GM23338 (cell line): ENCODE data around the gene TSPOAP1. TPM values are rescaled to one million over a fixed set of nuclear protein-coding genes. Genes with fewer than 3 reads are reported as not detected.

Experiments used
- ATAC-seq: fragments of 200-7000 bp; cut with Tn5 transposase; 3 replicates; pipeline ENCODE4 v1.9.1; 2020
- DNase-seq: peaks from one replicate; pipeline ENCODE4 v3.0.0-alpha.2; 2015; ENCODE audit warnings: low spot score
- H2AFZ ChIP-seq: fragments of 200-600 bp; sonication (generic); 2 replicates; pipeline ENCODE4 v1.8.0; 2016; ENCODE audit warnings: antibody characterized with exemption, mild to moderate bottlenecking, moderate library complexity
- H3F3A ChIP-seq: fragments of 200-600 bp; sonication (generic); replicated peaks from 2 replicates; pipeline ENCODE4 v1.8.0; 2017; ENCODE audit warnings: antibody characterized with exemption, mixed run types, low read depth
- H3K27ac ChIP-seq: fragments of 200-600 bp; sonication (generic); 2 replicates; pipeline ENCODE4 v1.6.1; 2016; ENCODE audit warnings: low read depth
- H3K27me3 ChIP-seq: fragments of 200-600 bp; sonication (generic); 2 replicates; pipeline ENCODE4 v1.8.0; 2016; ENCODE audit warnings: mild to moderate bottlenecking, mixed run types, moderate library complexity; ENCODE audit not compliant: insufficient read depth
- H3K36me3 ChIP-seq: fragments of 200-600 bp; sonication (generic); 2 replicates; pipeline ENCODE4 v1.8.0; 2016; ENCODE audit warnings: mild to moderate bottlenecking; ENCODE audit not compliant: insufficient read depth
- H3K4me1 ChIP-seq: fragments of 200-600 bp; sonication (generic); 2 replicates; pipeline ENCODE4 v1.8.0; 2016; ENCODE audit warnings: mild to moderate bottlenecking, moderate library complexity; ENCODE audit not compliant: insufficient read depth
- H3K4me2 ChIP-seq: fragments of 200-600 bp; sonication (generic); 2 replicates; pipeline ENCODE4 v1.7.1; 2017; ENCODE audit warnings: mixed run types
- H3K4me3 ChIP-seq: fragments of 200-600 bp; sonication (generic); 2 replicates; pipeline ENCODE4 v1.6.1; 2016; ENCODE audit warnings: mixed run types
- H3K79me2 ChIP-seq: fragments of 200-600 bp; sonication (generic); replicated peaks from 2 replicates; pipeline ENCODE4 v1.8.0; 2017; ENCODE audit warnings: mild to moderate bottlenecking; ENCODE audit not compliant: insufficient read depth
- H3K9me2 ChIP-seq: fragments of 200-600 bp; sonication (generic); 2 replicates; pipeline ENCODE4 v1.8.0; 2017; ENCODE audit not compliant: insufficient read depth
- H4K20me1 ChIP-seq: fragments of 200-600 bp; sonication (generic); replicated peaks from 2 replicates; pipeline ENCODE4 v1.8.0; 2017; ENCODE audit warnings: mild to moderate bottlenecking; ENCODE audit not compliant: insufficient read depth
- H3K27ac Mint-ChIP-seq: 2 replicates; pipeline ENCODE4 v1.8.0; 2020; ENCODE audit warnings: inconsistent platforms, mild to moderate bottlenecking, moderate library complexity, mixed read lengths
- H3K27me3 Mint-ChIP-seq: 3 replicates; pipeline ENCODE4 v1.8.0; 2022; ENCODE audit warnings: low read depth, mild to moderate bottlenecking, moderate library complexity, mixed read lengths, inconsistent platforms; ENCODE audit not compliant: insufficient read depth, poor library complexity
- H3K36me3 Mint-ChIP-seq: 3 replicates; pipeline ENCODE4 v1.8.0; 2021; ENCODE audit warnings: low read depth, mild to moderate bottlenecking, inconsistent platforms, moderate library complexity, mixed read lengths
- H3K4me1 Mint-ChIP-seq: 3 replicates; pipeline ENCODE4 v1.8.0; 2020; ENCODE audit warnings: mild to moderate bottlenecking, inconsistent platforms, mixed read lengths
- H3K4me3 Mint-ChIP-seq: 3 replicates; pipeline ENCODE4 v1.8.0; 2021; ENCODE audit warnings: moderate library complexity, mild to moderate bottlenecking, inconsistent platforms, mixed read lengths
- H3K9me3 Mint-ChIP-seq: 3 replicates; pipeline ENCODE4 v1.8.0; 2020; ENCODE audit warnings: moderate library complexity, mild to moderate bottlenecking, inconsistent platforms, mixed read lengths
- CREB1 ChIP-seq: fragments of 250-450 bp; sonication (Bioruptor Pico); IDR thresholded peaks from 2 replicates; pipeline ENCODE4 v1.5.0; 2020; ENCODE audit warnings: low read depth, mild to moderate bottlenecking, moderate library complexity
- CTCF ChIP-seq, 2 experiments: fragments of 200-600 bp in 1 of 2; sonication (generic) in 1 of 2; conservative IDR thresholded peaks; 2 replicates each; pipeline versions ENCODE4 v1.5.1 to v1.6.1; 2016 to 2017; ENCODE audit warnings: antibody characterized with exemption in 2 of 2, low read depth in 2 of 2, mild to moderate bottlenecking in 2 of 2, moderate library complexity in 1 of 2
- ETS1 ChIP-seq: IDR thresholded peaks from 2 replicates; pipeline ENCODE4 v1.6.1; 2016; ENCODE audit warnings: antibody characterized with exemption
- EZH2 ChIP-seq: fragments of 200-600 bp; sonication (generic); IDR thresholded peaks from one replicate; pipeline ENCODE4 v1.8.0; 2017; ENCODE audit warnings: antibody characterized with exemption, mild to moderate bottlenecking, low read depth; ENCODE audit not compliant: unreplicated experiment
- EZH2phosphoT487 ChIP-seq: fragments of 200-600 bp; sonication (generic); IDR thresholded peaks from one replicate; pipeline ENCODE4 v1.8.1; 2018; ENCODE audit warnings: antibody characterized with exemption; ENCODE audit not compliant: unreplicated experiment
- JUNB ChIP-seq: IDR thresholded peaks from one replicate; pipeline ENCODE4 v1.6.1; 2016; ENCODE audit warnings: antibody characterized with exemption; ENCODE audit not compliant: unreplicated experiment
- NANOG ChIP-seq: IDR thresholded peaks from 2 replicates; pipeline ENCODE4 v1.6.1; 2016; ENCODE audit warnings: antibody characterized with exemption, borderline replicate concordance
- POLR2AphosphoS5 ChIP-seq: IDR thresholded peaks from 2 replicates; pipeline ENCODE4 v1.6.1; 2016; ENCODE audit warnings: antibody characterized with exemption, low read depth
- REST ChIP-seq: IDR thresholded peaks from one replicate; pipeline ENCODE4 v1.6.1; 2018; ENCODE audit warnings: antibody characterized with exemption; ENCODE audit not compliant: unreplicated experiment
- STAT1 ChIP-seq: IDR thresholded peaks from one replicate; pipeline ENCODE4 v1.6.1; 2016; ENCODE audit warnings: antibody characterized with exemption; ENCODE audit not compliant: unreplicated experiment
- ZNF114 ChIP-seq: fragments of 250-450 bp; sonication (Bioruptor Pico); IDR thresholded peaks from 2 replicates; pipeline ENCODE4 v1.5.0; 2020; ENCODE audit warnings: mild to moderate bottlenecking, moderate library complexity
- ZNF331 ChIP-seq: fragments of 250-450 bp; sonication (Bioruptor Pico); IDR thresholded peaks from 2 replicates; pipeline ENCODE4 v1.5.0; 2020; ENCODE audit warnings: low read depth, mild to moderate bottlenecking, moderate library complexity
- ZNF462 ChIP-seq: fragments of 250-450 bp; sonication (Bioruptor Pico); IDR thresholded peaks from 2 replicates; pipeline ENCODE4 v1.5.0; 2020; ENCODE audit warnings: mild to moderate bottlenecking, moderate library complexity
- polyA plus RNA-seq: library from polyadenylated mRNA; unstranded; fragments of >200 nt; fragmentation: Nextera tagmentation; extraction: Ambion mirVana; gene quantifications from 2 replicates; pipeline ENCODE4 v1.2.1, GENCODE V29; 2016
- total RNA-seq: library from RNA; depleted of rRNA; stranded (reverse); fragments of >200 nt; shearing (Covaris generic); gene quantifications from 2 replicates; pipeline ENCODE4 v1.2.3, GENCODE V29; 2014

The TSPOAP1 gene
- total and polyA plus RNA-seq, 2 experiments from 2014 or later: 7.3 to 11.8 TPM

GRCh38 chr17:58279016-58279711, 49.4 kb downstream of the TSPOAP1 start:
- no peaks in the 10 kb centered on the region for H3K9me3 Mint-ChIP-seq

More at GRCh38 chr17:58279016-58279711, 49.4 kb downstream of the TSPOAP1 start:
- H2AFZ ChIP-seq: peak overlapping the region; percentile 90
- no peaks in the 10 kb centered on the region for H4K20me1 ChIP-seq
- peak; percentile 58 for ATAC-seq
- no peaks in the 10 kb centered on the region for H3F3A ChIP-seq
- H3K4me3 Mint-ChIP-seq: no peak overlapping the region
- H3K27ac Mint-ChIP-seq: no peak overlapping the region
- no peak overlapping the region for H3K27ac ChIP-seq
- H3K4me3 ChIP-seq: peak overlapping the region; percentile 25; the same call in 1 of the 2 replicates
- H3K4me1 Mint-ChIP-seq: peaks cover 13% of the 10 kb centered on the region
- H3K4me2 ChIP-seq: peak overlapping the region; percentile 16; the same call in 1 of the 2 replicates
- peaks cover 30% of the 10 kb centered on the region for H3K27me3 ChIP-seq
- no peaks in the 10 kb centered on the region for H3K79me2 ChIP-seq
- no peaks in the 10 kb centered on the region for H3K36me3 Mint-ChIP-seq
- no peaks in the 10 kb centered on the region for H3K36me3 ChIP-seq
- peaks cover 5% of the 10 kb centered on the region; the same call in 1 of the 2 replicates for H3K9me2 ChIP-seq
- TF ChIP-seq STAT1 (no peak), ETS1 (no peak), ZNF331 (no peak), EZH2 (no peak), EZH2phosphoT487 (no peak), CTCF (conservative IDR thresholded peaks at IDR 0.05; ENCODE audit: low read depth in 2 of 2) (no peak), POLR2AphosphoS5 (no peak), REST (no peak), JUNB (no peak), CREB1 (no peak), NANOG (no peak), ZNF462 (CRISPR knock-in tag) (no peak), ZNF114 (CRISPR knock-in tag) (no peak)
- H3K27me3 Mint-ChIP-seq: peaks cover 21% of the 10 kb centered on the region
- DNase-seq: peak; percentile 53
- peaks cover 6% of the 10 kb centered on the region; the same call in 1 of the 2 replicates for H3K4me1 ChIP-seq
